CD14-positive monocyte (primary cell): ENCODE data around the gene SPTLC2. TPM values are rescaled to one million over a fixed set of nuclear protein-coding genes. Genes with fewer than 3 reads are reported as not detected.

Source experiments
- DNase-seq, 3 donors: peaks; one replicate each; pipeline ENCODE4 v3.0.0-alpha.2; 2011 to 2022
- H2AFZ ChIP-seq: 2 replicates; pipeline ENCODE4 v1.6.0; 2012; ENCODE audit warnings: mild to moderate bottlenecking, low read depth, low read length, inconsistent platforms; ENCODE audit not compliant: insufficient read depth, poor library complexity, severe bottlenecking
- H3K27ac ChIP-seq, 2 donors: 1 replicate in 1 of 2; 2 replicates in 1 of 2; pipeline ENCODE4 v1.5.1; 2012 to 2013; ENCODE audit warnings: low read length in 2 of 2, control low read depth in 1 of 2, inconsistent platforms in 1 of 2, low read depth in 1 of 2, mild to moderate bottlenecking in 1 of 2
- H3K27me3 ChIP-seq, 2 donors: one replicate each; pipeline versions ENCODE4 v1.6.0 to v1.6.1; 2011 to 2013; ENCODE audit warnings: low read length in 2 of 2; ENCODE audit not compliant: control insufficient read depth in 2 of 2, insufficient read depth in 2 of 2
- H3K36me3 ChIP-seq, 2 donors: replicated peaks in 1 of 2; 1 replicate in 1 of 2; 2 replicates in 1 of 2; pipeline versions ENCODE4 v1.5.1 to v1.6.1; 2012 to 2013; ENCODE audit warnings: low read length in 2 of 2, control low read depth in 1 of 2, inconsistent platforms in 1 of 2, mild to moderate bottlenecking in 1 of 2; ENCODE audit not compliant: insufficient read depth in 2 of 2, control insufficient read depth in 1 of 2
- H3K4me1 ChIP-seq, 2 donors: 1 replicate in 1 of 2; 2 replicates in 1 of 2; pipeline versions ENCODE4 v1.5.1 to v1.6.1; 2012 to 2013; ENCODE audit warnings: low read length in 2 of 2, control low read depth in 1 of 2, inconsistent platforms in 1 of 2, mild to moderate bottlenecking in 1 of 2, moderate library complexity in 1 of 2; ENCODE audit not compliant: insufficient read depth in 2 of 2, control insufficient read depth in 1 of 2
- H3K4me2 ChIP-seq: replicated peaks from 2 replicates; pipeline ENCODE3; 2012; ENCODE audit warnings: low read length, moderate library complexity, mild to moderate bottlenecking; ENCODE audit not compliant: poor library complexity, severe bottlenecking; ENCODE audit errors: extremely low read depth
- H3K4me3 ChIP-seq, 3 experiments: fragments of 200-600 bp in 1 of 3; sonication (generic) in 1 of 3; replicated peaks in 1 of 3; 1 replicate in 2 of 3; 2 replicates in 1 of 3; pipeline ENCODE4 v1.5.1; 2011 to 2013; ENCODE audit warnings: low read length in 3 of 3, mild to moderate bottlenecking in 3 of 3, control low read depth in 2 of 3, low read depth in 2 of 3, inconsistent platforms in 1 of 3, moderate library complexity in 1 of 3
- H3K79me2 ChIP-seq: 2 replicates; pipeline ENCODE4 v1.6.0; 2012; ENCODE audit warnings: mild to moderate bottlenecking, control low read depth, inconsistent platforms, low read length, moderate library complexity; ENCODE audit not compliant: insufficient read depth
- H3K9ac ChIP-seq: 2 replicates; pipeline ENCODE4 v1.6.0; 2017; ENCODE audit warnings: low read length, mild to moderate bottlenecking; ENCODE audit not compliant: insufficient read depth, poor library complexity, severe bottlenecking
- H3K9me3 ChIP-seq, 2 donors: replicated peaks in 1 of 2; 1 replicate in 1 of 2; 2 replicates in 1 of 2; pipeline versions ENCODE4 v1.5.1 to v1.6.1; 2012 to 2013; ENCODE audit warnings: low read length in 2 of 2, control low read depth in 1 of 2; ENCODE audit not compliant: control insufficient read depth in 1 of 2, insufficient read depth in 1 of 2
- H4K20me1 ChIP-seq: 2 replicates; pipeline ENCODE4 v1.6.0; 2012; ENCODE audit warnings: mild to moderate bottlenecking, low read length, control low read depth, moderate library complexity; ENCODE audit not compliant: insufficient read depth
- H3K27ac Mint-ChIP-seq, 7 donors: one replicate each; pipeline ENCODE4 v1.8.0; 2020; ENCODE audit warnings: mild to moderate bottlenecking in 7 of 7, mixed read lengths in 7 of 7, moderate library complexity in 6 of 7, inconsistent platforms in 2 of 7
- H3K27me3 Mint-ChIP-seq, 3 donors: one replicate each; pipeline ENCODE4 v1.8.0; 2021 to 2022; ENCODE audit warnings: low read depth in 3 of 3, mild to moderate bottlenecking in 3 of 3, mixed read lengths in 3 of 3, moderate library complexity in 3 of 3, inconsistent platforms in 1 of 3
- H3K36me3 Mint-ChIP-seq, 2 donors: one replicate each; pipeline ENCODE4 v1.8.0; 2020; ENCODE audit warnings: mixed read lengths in 2 of 2, inconsistent platforms in 1 of 2, mild to moderate bottlenecking in 1 of 2
- H3K4me1 Mint-ChIP-seq: one replicate; pipeline ENCODE4 v1.8.0; 2020; ENCODE audit warnings: mild to moderate bottlenecking, mixed read lengths
- H3K4me3 Mint-ChIP-seq, 2 donors: one replicate each; pipeline ENCODE4 v1.8.0; 2020; ENCODE audit warnings: mild to moderate bottlenecking in 2 of 2, mixed read lengths in 2 of 2, moderate library complexity in 1 of 2
- H3K9me3 Mint-ChIP-seq, 7 donors: one replicate each; pipeline ENCODE4 v1.8.0; 2020 to 2022; ENCODE audit warnings: mixed read lengths in 7 of 7, mild to moderate bottlenecking in 6 of 7, moderate library complexity in 6 of 7, inconsistent platforms in 2 of 7
- CTCF ChIP-seq: fragments of 200-600 bp; IDR thresholded peaks from one replicate; pipeline ENCODE4 v1.8.0; 2022; ENCODE audit warnings: antibody characterized with exemption, mild to moderate bottlenecking
- WGBS: methylation state at CpG from one replicate; pipeline ENCODE4 v1.1.5; 2013; ENCODE audit warnings: missing lambda C conversion rate; ENCODE audit not compliant: insufficient coverage; 5-methylcytosine and 5-hydroxymethylcytosine counted together
- intact Hi-C, 2 donors: fragments of 100-400 bp; cut with micrococcal nuclease; formaldehyde crosslinking; loops; one replicate each; pipeline versions ENCODE4 v1.15.0 to v1.15.1; 2023
- polyA plus RNA-seq, 3 donors: library from polyadenylated mRNA; depleted of rRNA in 1 of 3; unstranded in 2 of 3; stranded (reverse) in 1 of 3; fragments of 300-500 nt in 2 of 3; fragments of >200 nt in 1 of 3; fragmentation: Illumina TruSeq in 2 of 3; gene quantifications; 1 replicate in 2 of 3; 2 replicates in 1 of 3; pipeline ENCODE4 v1.2.3, GENCODE V29; 2012 to 2021

The SPTLC2 gene
- polyA plus RNA-seq, 3 donors, result 38.1 to 81.9 (median 73.1) TPM

DNA sequence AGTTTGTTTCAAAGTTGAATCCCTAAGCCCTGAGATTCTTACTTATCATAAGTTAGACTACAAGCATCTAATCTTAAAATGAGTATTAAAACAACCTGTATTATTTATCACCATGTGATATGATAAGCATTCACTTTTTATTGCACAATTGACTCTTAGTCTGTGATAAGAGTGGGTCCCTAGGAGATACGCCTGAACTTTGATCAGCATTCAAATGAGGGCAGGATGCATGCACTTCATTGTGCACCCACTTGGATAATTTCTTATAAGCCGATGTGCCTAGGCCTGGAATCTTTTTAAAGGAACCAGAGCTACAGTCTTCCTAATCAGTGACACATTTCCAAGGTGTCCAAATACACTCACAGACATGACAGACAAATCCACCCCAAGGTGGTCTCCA is 31.4 kb upstream of the SPTLC2 start:
- H3K27ac ChIP-seq, result no peak overlapping the region
- Mint-ChIP-seq H3K27ac (no peak overlapping the region), H3K4me3 (no peak overlapping the region), H3K4me1 (peaks cover 9% of the 10 kb centered on the region), H3K27me3 (peaks cover 0 to 3% (median 2%) of the 10 kb centered on the region in 3 donors), H3K9me3 (peaks cover 0 to 4% (median 2%) of the 10 kb centered on the region in 7 donors), H3K36me3 (no peaks in the 10 kb centered on the region)
- no peaks in the 10 kb centered on the region for H4K20me1 ChIP-seq
- DNase-seq, result no peak
- H2AFZ ChIP-seq, result no peak overlapping the region
- no peak overlapping the region for H3K9ac ChIP-seq
- intact Hi-C loops, result no loop called here
- H3K36me3 ChIP-seq, result no peaks in the 10 kb centered on the region
- no peaks in the 10 kb centered on the region for H3K79me2 ChIP-seq
- peaks cover 0 to 3% of the 10 kb centered on the region in 2 donors for H3K9me3 ChIP-seq
- H3K4me2 ChIP-seq, result no peak overlapping the region
- no peak overlapping the region for H3K4me3 ChIP-seq
- peaks cover 6 to 7% of the 10 kb centered on the region in 2 donors for H3K4me1 ChIP-seq
- no peak for TF ChIP-seq CTCF
- WGBS, result 100% methylated on average over 1 of the region's 2 CpGs
- no peaks in the 10 kb centered on the region for H3K27me3 ChIP-seq

DNA sequence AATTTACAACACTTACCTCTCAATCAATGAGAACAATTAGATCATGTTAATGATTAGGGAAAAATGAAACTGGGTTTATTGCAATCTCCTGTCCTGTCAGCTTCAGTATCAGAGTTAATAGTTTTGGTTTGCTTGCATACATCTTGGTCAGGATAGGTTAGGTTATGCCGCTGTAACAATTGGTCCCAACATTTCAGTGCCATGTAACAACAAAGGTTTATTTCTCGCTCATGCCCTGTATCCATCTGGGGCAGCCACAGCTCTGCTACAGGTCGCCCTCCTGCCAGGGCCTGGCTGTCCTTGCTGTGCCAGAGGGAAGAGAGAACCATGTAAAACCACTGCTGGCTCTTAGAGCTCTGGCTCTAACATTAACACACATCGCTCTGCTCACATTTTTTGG is 30.5 kb upstream of the SPTLC2 start:
- Mint-ChIP-seq H3K4me1 (peaks cover 13% of the 10 kb centered on the region), H3K27ac (no peak overlapping the region), H3K27me3 (peaks cover 0 to 3% (median 2%) of the 10 kb centered on the region in 3 donors), H3K36me3 (no peaks in the 10 kb centered on the region), H3K9me3 (peaks cover 0 to 4% (median 2%) of the 10 kb centered on the region in 7 donors), H3K4me3 (no peak overlapping the region)
- peaks cover 0 to 3% of the 10 kb centered on the region in 2 donors for H3K9me3 ChIP-seq
- H3K27me3 ChIP-seq, result no peaks in the 10 kb centered on the region
- WGBS, result 98% methylated on average over 3 of the region's 4 CpGs
- H2AFZ ChIP-seq, result no peak overlapping the region
- H3K36me3 ChIP-seq, result no peaks in the 10 kb centered on the region
- H3K4me3 ChIP-seq, result no peak overlapping the region
- H3K4me2 ChIP-seq, result no peak overlapping the region
- no peaks in the 10 kb centered on the region for H3K79me2 ChIP-seq
- no peak for TF ChIP-seq CTCF
- intact Hi-C loops, result no loop called here
- DNase-seq, result no peak
- no peaks in the 10 kb centered on the region for H4K20me1 ChIP-seq
- H3K27ac ChIP-seq, result no peak overlapping the region
- H3K9ac ChIP-seq, result no peak overlapping the region
- H3K4me1 ChIP-seq, result peaks cover 13 to 17% of the 10 kb centered on the region in 2 donors
